Hepatocyte (in vitro differentiated cells): ENCODE measurements around the gene OR2H2. TPM values are rescaled to one million over a fixed set of nuclear protein-coding genes. Genes with fewer than 3 reads are reported as not detected.

ENCODE experiments used
- DNase-seq: peaks from one replicate; pipeline ENCODE4 v3.0.0-alpha.2; 2016; ENCODE audit warnings: low spot score
- H2AFZ ChIP-seq: fragments of 200-600 bp; sonication (generic); 2 replicates; pipeline ENCODE4 v1.6.0; 2016; ENCODE audit warnings: antibody characterized with exemption, mild to moderate bottlenecking
- H3K27ac ChIP-seq: fragments of 200-600 bp; sonication (generic); 2 replicates; pipeline ENCODE4 v1.5.1; 2016; ENCODE audit warnings: mild to moderate bottlenecking
- H3K27me3 ChIP-seq: fragments of 200-600 bp; sonication (generic); 2 replicates; pipeline ENCODE4 v1.6.1; 2016
- H3K36me3 ChIP-seq: fragments of 200-600 bp; sonication (generic); replicated peaks from 2 replicates; pipeline ENCODE4 v1.5.1; 2016; ENCODE audit warnings: low read depth; ENCODE audit not compliant: insufficient read depth
- H3K4me1 ChIP-seq: fragments of 200-600 bp; sonication (generic); 2 replicates; pipeline ENCODE4 v1.5.1; 2016; ENCODE audit warnings: mild to moderate bottlenecking, moderate library complexity; ENCODE audit not compliant: insufficient read depth
- H3K4me2 ChIP-seq: fragments of 200-600 bp; sonication (generic); 2 replicates; pipeline ENCODE4 v1.6.0; 2016
- H3K4me3 ChIP-seq: fragments of 200-600 bp; sonication (generic); 2 replicates; pipeline ENCODE4 v1.5.1; 2016; ENCODE audit warnings: mild to moderate bottlenecking
- H3K79me2 ChIP-seq: fragments of 200-600 bp; sonication (generic); 2 replicates; pipeline ENCODE4 v1.6.0; 2017; ENCODE audit warnings: mild to moderate bottlenecking
- H3K9me2 ChIP-seq: fragments of 200-600 bp; sonication (generic); replicated peaks from 2 replicates; pipeline ENCODE4 v1.6.0; 2017; ENCODE audit warnings: mild to moderate bottlenecking; ENCODE audit not compliant: insufficient read depth
- H3K9me3 ChIP-seq: fragments of 200-600 bp; sonication (generic); 2 replicates; pipeline ENCODE4 v1.5.1; 2016; ENCODE audit warnings: low read depth, mild to moderate bottlenecking
- H4K20me1 ChIP-seq: fragments of 200-600 bp; sonication (generic); 2 replicates; pipeline ENCODE4 v1.6.0; 2016; ENCODE audit warnings: mild to moderate bottlenecking; ENCODE audit not compliant: insufficient read depth, poor library complexity, severe bottlenecking
- EZH2 ChIP-seq: fragments of 200-600 bp; sonication (generic); IDR thresholded peaks from 2 replicates; pipeline ENCODE4 v1.6.1; 2016; ENCODE audit warnings: antibody characterized with exemption, mild to moderate bottlenecking, borderline replicate concordance
- EZH2phosphoT487 ChIP-seq: fragments of 200-600 bp; sonication (generic); IDR thresholded peaks from one replicate; pipeline ENCODE4 v1.6.1; 2018; ENCODE audit warnings: antibody characterized with exemption, mild to moderate bottlenecking, low read depth, moderate library complexity; ENCODE audit not compliant: unreplicated experiment, severe bottlenecking
- WGBS: methylation state at CpG from one replicate; pipeline ENCODE4 v1.1.6; 2016; ENCODE audit warnings: low lambda C conversion rate; ENCODE audit errors: missing lambda C conversion rate; 5-methylcytosine and 5-hydroxymethylcytosine counted together
- polyA plus RNA-seq: library from polyadenylated mRNA; unstranded; fragments of >200 nt; fragmentation: Nextera tagmentation; extraction: Ambion mirVana; gene quantifications from 2 replicates; pipeline ENCODE4 v1.2.1, GENCODE V29; 2016
- total RNA-seq: library from RNA; depleted of rRNA; stranded (reverse); fragments of >200 nt; gene quantifications from 2 replicates; pipeline ENCODE4 v1.2.3, GENCODE V29; 2014
- TF ChIP-seq, protein P1 (sequence below): fragments of 200-600 bp; sonication (generic); IDR thresholded peaks from 2 replicates; pipeline ENCODE4 v1.5.1; 2016; ENCODE audit warnings: antibody characterized with exemption, mild to moderate bottlenecking; ENCODE audit not compliant: poor library complexity

OR2H2 gene
- total and polyA plus RNA-seq, 2 experiments from 2014 or later: not detected

DNA sequence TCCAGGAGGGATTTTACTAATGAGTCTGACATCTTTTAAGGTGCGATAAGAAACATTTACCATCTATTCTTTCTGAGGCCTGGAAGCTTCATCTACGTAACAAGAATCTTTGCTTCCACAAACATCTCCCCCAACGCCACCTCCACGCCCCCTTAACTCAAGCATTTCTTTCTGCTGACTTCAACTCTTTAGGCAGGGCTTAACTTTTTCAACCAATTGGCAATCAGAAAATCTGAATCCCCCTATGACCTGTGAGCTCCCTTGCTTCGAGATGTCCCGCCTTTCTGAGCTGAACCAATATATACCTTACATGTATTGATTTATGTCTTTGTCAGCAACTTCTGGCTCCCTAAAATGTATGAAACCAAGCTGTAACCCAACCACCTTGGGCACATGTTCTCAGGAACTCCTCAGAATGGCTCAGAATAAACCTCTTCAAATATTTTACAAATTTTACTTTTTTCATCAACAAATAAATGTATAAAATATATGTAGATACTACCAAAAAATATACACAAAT, 11.5 kb downstream of the OR2H2 start:
- H3K36me3 ChIP-seq: no peaks in the 10 kb centered on the region
- 96% methylated on average over 6 of the region's 6 CpGs for WGBS

DNA sequence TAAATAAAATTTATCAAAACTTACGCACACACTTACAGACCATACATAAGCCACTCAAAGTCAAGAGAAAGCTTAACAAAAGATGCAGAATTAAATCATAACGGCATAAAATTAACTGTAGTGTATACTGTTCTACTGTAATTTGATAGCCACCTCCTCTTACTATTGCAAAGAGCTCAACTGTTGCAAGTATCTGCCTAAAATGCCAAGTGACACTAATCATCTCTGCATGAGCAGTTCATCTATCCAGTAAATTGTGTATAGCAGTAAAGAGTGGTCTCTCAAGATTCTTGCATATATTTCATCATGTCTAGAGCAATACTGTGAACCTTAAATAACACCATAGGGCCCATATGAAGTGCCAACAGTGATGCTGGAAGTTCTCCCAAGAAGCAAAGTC, 12.3 kb downstream of the OR2H2 start:
- no peak overlapping the region for H3K27ac ChIP-seq
- no peaks in the 10 kb centered on the region for H3K9me3 ChIP-seq
- no peaks in the 10 kb centered on the region for H3K9me2 ChIP-seq
- H4K20me1 ChIP-seq: no peaks in the 10 kb centered on the region
- H3K27me3 ChIP-seq: no peaks in the 10 kb centered on the region
- no peak overlapping the region for H3K4me3 ChIP-seq
- no peaks in the 10 kb centered on the region for H3K36me3 ChIP-seq
- no peaks in the 10 kb centered on the region for H3K79me2 ChIP-seq
- TF ChIP-seq EZH2 (no peak), EZH2phosphoT487 (no peak)
- TF ChIP-seq, protein P1, sequence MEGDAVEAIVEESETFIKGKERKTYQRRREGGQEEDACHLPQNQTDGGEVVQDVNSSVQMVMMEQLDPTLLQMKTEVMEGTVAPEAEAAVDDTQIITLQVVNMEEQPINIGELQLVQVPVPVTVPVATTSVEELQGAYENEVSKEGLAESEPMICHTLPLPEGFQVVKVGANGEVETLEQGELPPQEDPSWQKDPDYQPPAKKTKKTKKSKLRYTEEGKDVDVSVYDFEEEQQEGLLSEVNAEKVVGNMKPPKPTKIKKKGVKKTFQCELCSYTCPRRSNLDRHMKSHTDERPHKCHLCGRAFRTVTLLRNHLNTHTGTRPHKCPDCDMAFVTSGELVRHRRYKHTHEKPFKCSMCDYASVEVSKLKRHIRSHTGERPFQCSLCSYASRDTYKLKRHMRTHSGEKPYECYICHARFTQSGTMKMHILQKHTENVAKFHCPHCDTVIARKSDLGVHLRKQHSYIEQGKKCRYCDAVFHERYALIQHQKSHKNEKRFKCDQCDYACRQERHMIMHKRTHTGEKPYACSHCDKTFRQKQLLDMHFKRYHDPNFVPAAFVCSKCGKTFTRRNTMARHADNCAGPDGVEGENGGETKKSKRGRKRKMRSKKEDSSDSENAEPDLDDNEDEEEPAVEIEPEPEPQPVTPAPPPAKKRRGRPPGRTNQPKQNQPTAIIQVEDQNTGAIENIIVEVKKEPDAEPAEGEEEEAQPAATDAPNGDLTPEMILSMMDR: no peak
- no peak for DNase-seq
- no peak overlapping the region for H3K4me2 ChIP-seq
- no peaks in the 10 kb centered on the region for H3K4me1 ChIP-seq
- no peak overlapping the region for H2AFZ ChIP-seq
- 86% methylated on average over 2 of the region's 2 CpGs for WGBS

More for the DNA sequence above, 11.5 kb downstream of the OR2H2 start:
- H3K4me2 ChIP-seq: no peak overlapping the region
- H3K9me2 ChIP-seq: no peaks in the 10 kb centered on the region
- H3K9me3 ChIP-seq: no peaks in the 10 kb centered on the region
- no peaks in the 10 kb centered on the region for H4K20me1 ChIP-seq
- no peak overlapping the region for H3K4me3 ChIP-seq
- no peaks in the 10 kb centered on the region for H3K27me3 ChIP-seq
- no peak overlapping the region for H2AFZ ChIP-seq
- no peaks in the 10 kb centered on the region for H3K4me1 ChIP-seq
- TF ChIP-seq EZH2phosphoT487 (no peak), EZH2 (no peak)
- TF ChIP-seq, protein P1: no peak
- no peak for DNase-seq
- H3K27ac ChIP-seq: no peak overlapping the region
- no peaks in the 10 kb centered on the region for H3K79me2 ChIP-seq

DNA sequence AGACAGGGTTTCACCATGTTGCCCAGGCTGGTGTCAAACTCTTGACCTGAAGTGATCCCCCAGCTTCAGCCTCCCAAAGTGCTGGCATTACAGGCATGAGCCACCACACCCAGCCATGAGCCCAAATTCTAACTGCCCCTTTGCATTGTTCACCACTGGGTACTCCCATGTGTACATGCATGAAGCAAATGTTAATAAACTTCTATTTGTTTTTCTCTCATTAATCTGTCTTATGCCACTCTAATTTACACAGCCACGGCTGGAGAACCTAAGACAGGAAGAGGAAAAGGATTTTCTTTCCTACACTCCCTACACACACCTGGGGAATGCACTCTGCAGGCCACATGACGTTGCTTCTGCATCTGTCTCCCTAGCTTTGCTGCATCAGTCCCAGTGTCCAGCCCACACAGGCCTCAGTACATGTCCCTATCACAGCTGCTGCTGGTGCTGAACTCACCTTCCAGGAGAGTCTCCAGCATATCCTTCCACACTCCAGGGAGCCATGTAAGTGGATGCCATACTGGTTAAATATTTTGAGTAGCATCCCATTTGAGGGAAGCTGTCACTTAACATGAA, 13.3 kb downstream of the OR2H2 start:
- Histone ChIP-seq H4K20me1 (no peaks in the 10 kb centered on the region), H3K79me2 (no peaks in the 10 kb centered on the region), H3K27ac (no peak overlapping the region), H2AFZ (no peak overlapping the region), H3K36me3 (no peaks in the 10 kb centered on the region), H3K4me1 (no peaks in the 10 kb centered on the region), H3K27me3 (no peaks in the 10 kb centered on the region), H3K9me3 (no peaks in the 10 kb centered on the region), H3K9me2 (no peaks in the 10 kb centered on the region), H3K4me2 (no peak overlapping the region), H3K4me3 (no peak overlapping the region)
- TF ChIP-seq, protein P1: no peak
- no peak for TF ChIP-seq EZH2phosphoT487
- no peak for TF ChIP-seq EZH2
- no peak for DNase-seq
- WGBS: 78% methylated on average over 2 of the region's 2 CpGs
